ENCODE results near the gene SIGLEC5.

GRCh38 chr19:51639916-51640315 is 9.7 kb upstream of the SIGLEC5 start:
- TF ChIP-seq CTCF (IDR thresholded peaks at IDR 0.05) (no peak), POLR2A (IDR thresholded peaks at IDR 0.05) (no peak), POLR2AphosphoS5 (IDR thresholded peaks at IDR 0.05) (no peak), EP300 (IDR thresholded peaks at IDR 0.05; ENCODE audit: low read depth) (no peak)
